H9 (cell line): Measurements from ENCODE around the gene KRT85. TPM values are rescaled to one million over a fixed set of nuclear protein-coding genes. Genes with fewer than 3 reads are reported as not detected.

Experiments used
- DNase-seq: peaks from one replicate; pipeline ENCODE4 v3.0.0-alpha.2; 2017
- H2AFZ ChIP-seq: one replicate; pipeline ENCODE4 v1.6.1; 2013; ENCODE audit warnings: mild to moderate bottlenecking, low read length, control low read depth, moderate library complexity
- H2AK5ac ChIP-seq: 2 replicates; pipeline ENCODE4 v1.6.1; 2013; ENCODE audit warnings: low read length, control low read depth, mixed read lengths; ENCODE audit not compliant: insufficient read length
- H2BK120ac ChIP-seq: one replicate; pipeline ENCODE4 v1.6.1; 2013; ENCODE audit warnings: low read depth, mild to moderate bottlenecking, low read length, control low read depth, inconsistent platforms; ENCODE audit not compliant: poor library complexity, severe bottlenecking
- H2BK12ac ChIP-seq: 2 replicates; pipeline ENCODE4 v1.6.1; 2013; ENCODE audit warnings: low read length, control low read depth, mixed read lengths, low read depth; ENCODE audit not compliant: insufficient read length
- H2BK15ac ChIP-seq: 2 replicates; pipeline ENCODE4 v1.6.1; 2013; ENCODE audit warnings: low read depth, low read length, control low read depth
- H2BK20ac ChIP-seq: one replicate; pipeline ENCODE4 v1.6.1; 2013; ENCODE audit warnings: low read depth, mild to moderate bottlenecking, low read length, control low read depth, inconsistent platforms; ENCODE audit not compliant: poor library complexity, severe bottlenecking
- H2BK5ac ChIP-seq: 2 replicates; pipeline ENCODE4 v1.6.1; 2013; ENCODE audit warnings: low read length, control low read depth, mixed read lengths; ENCODE audit not compliant: insufficient read length
- H3K14ac ChIP-seq: 2 replicates; pipeline ENCODE4 v1.6.1; 2013; ENCODE audit warnings: low read length, control low read depth; ENCODE audit not compliant: insufficient read depth
- H3K18ac ChIP-seq: 2 replicates; pipeline ENCODE4 v1.6.1; 2013; ENCODE audit warnings: low read depth, mild to moderate bottlenecking, mixed read lengths, low read length, control low read depth; ENCODE audit not compliant: insufficient read length
- H3K23ac ChIP-seq: 2 replicates; pipeline ENCODE4 v1.6.1; 2013; ENCODE audit warnings: low read length, control low read depth, mixed read lengths, low read depth; ENCODE audit not compliant: insufficient read length
- H3K23me2 ChIP-seq: 2 replicates; pipeline ENCODE4 v1.6.1; 2013; ENCODE audit warnings: low read depth, mild to moderate bottlenecking, mixed read lengths, low read length, control low read depth; ENCODE audit not compliant: insufficient read length, poor library complexity, severe bottlenecking
- H3K27ac ChIP-seq: 2 replicates; pipeline ENCODE4 v1.5.1; 2013; ENCODE audit warnings: low read length, control low read depth, mixed read lengths, low read depth; ENCODE audit not compliant: insufficient read length
- H3K27me3 ChIP-seq: 2 replicates; pipeline ENCODE4 v1.6.1; 2013; ENCODE audit warnings: low read length, control low read depth, inconsistent platforms; ENCODE audit not compliant: insufficient read depth
- H3K4ac ChIP-seq: 2 replicates; pipeline ENCODE4 v1.6.1; 2013; ENCODE audit warnings: low read depth, mild to moderate bottlenecking, control low read depth, inconsistent platforms, low read length, moderate library complexity
- H3K4me1 ChIP-seq: 2 replicates; pipeline ENCODE4 v1.6.1; 2013; ENCODE audit warnings: low read length, control low read depth, inconsistent platforms; ENCODE audit not compliant: insufficient read depth
- H3K4me2 ChIP-seq: 2 replicates; pipeline ENCODE4 v1.6.1; 2013; ENCODE audit warnings: low read length, control low read depth, mixed read lengths; ENCODE audit not compliant: insufficient read length, insufficient read depth
- H3K56ac ChIP-seq: 2 replicates; pipeline ENCODE4 v1.6.1; 2013; ENCODE audit warnings: low read depth, mild to moderate bottlenecking, mixed read lengths, low read length, control low read depth; ENCODE audit not compliant: insufficient read length
- H3K79me1 ChIP-seq: 2 replicates; pipeline ENCODE4 v1.6.1; 2013; ENCODE audit warnings: low read depth, mild to moderate bottlenecking, moderate library complexity, low read length, control low read depth, inconsistent platforms; ENCODE audit not compliant: insufficient read depth, poor library complexity, severe bottlenecking
- H3K79me2 ChIP-seq: 2 replicates; pipeline ENCODE4 v1.6.1; 2013; ENCODE audit warnings: low read length, control low read depth, inconsistent platforms; ENCODE audit not compliant: insufficient read depth
- H3K9ac ChIP-seq: 2 replicates; pipeline ENCODE4 v1.6.1; 2013; ENCODE audit warnings: low read length, control low read depth, mixed read lengths; ENCODE audit not compliant: insufficient read length; ENCODE audit errors: extremely low read depth
- H3K9me3 ChIP-seq: one replicate; pipeline ENCODE4 v1.6.1; 2013; ENCODE audit warnings: low read depth, low read length, inconsistent platforms; ENCODE audit not compliant: control insufficient read depth
- H3T11ph ChIP-seq: one replicate; pipeline ENCODE4 v1.6.1; 2013; ENCODE audit warnings: mild to moderate bottlenecking, low read length, control low read depth, inconsistent platforms
- H4K20me1 ChIP-seq: one replicate; pipeline ENCODE4 v1.6.1; 2013; ENCODE audit not compliant: control insufficient read depth, insufficient read length, insufficient read depth
- H4K5ac ChIP-seq: 2 replicates; pipeline ENCODE4 v1.6.1; 2013; ENCODE audit warnings: low read depth, mild to moderate bottlenecking, mixed read lengths, low read length, control low read depth; ENCODE audit not compliant: insufficient read length
- H4K8ac ChIP-seq: replicated peaks from 2 replicates; pipeline ENCODE4 v1.6.1; 2013; ENCODE audit warnings: low read length, control low read depth, mixed read lengths, low read depth; ENCODE audit not compliant: insufficient read length
- H4K91ac ChIP-seq: 2 replicates; pipeline ENCODE4 v1.6.1; 2013; ENCODE audit warnings: low read depth, mild to moderate bottlenecking, moderate library complexity, mixed read lengths, low read length, control low read depth; ENCODE audit not compliant: insufficient read length
- H3K27ac Mint-ChIP-seq, 3 experiments: 2 replicates in 2 of 3; 3 replicates in 1 of 3; pipeline ENCODE4 v1.8.0; 2020 to 2021; ENCODE audit warnings: mixed read lengths in 3 of 3, mild to moderate bottlenecking in 1 of 3, moderate library complexity in 1 of 3
- H3K27me3 Mint-ChIP-seq: 2 replicates; pipeline ENCODE4 v1.8.0; 2021; ENCODE audit warnings: low read depth, mild to moderate bottlenecking, moderate library complexity, mixed read lengths
- H3K36me3 Mint-ChIP-seq, 3 experiments: 2 replicates in 2 of 3; 3 replicates in 1 of 3; pipeline ENCODE4 v1.8.0; 2020 to 2021; ENCODE audit warnings: low read depth in 3 of 3, mixed read lengths in 3 of 3; ENCODE audit not compliant: insufficient read depth in 1 of 3
- H3K4me1 Mint-ChIP-seq, 2 experiments: 2 replicates each; pipeline ENCODE4 v1.8.0; 2020; ENCODE audit warnings: mixed read lengths in 2 of 2
- H3K4me3 Mint-ChIP-seq, 2 experiments: 2 replicates in 1 of 2; 3 replicates in 1 of 2; pipeline ENCODE4 v1.8.0; 2020 to 2021; ENCODE audit warnings: mild to moderate bottlenecking in 2 of 2, mixed read lengths in 2 of 2, moderate library complexity in 1 of 2
- H3K9me3 Mint-ChIP-seq, 2 experiments: 2 replicates in 1 of 2; 3 replicates in 1 of 2; pipeline ENCODE4 v1.8.0; 2020; ENCODE audit warnings: mild to moderate bottlenecking in 2 of 2, mixed read lengths in 2 of 2, moderate library complexity in 1 of 2
- WGBS: extraction: QIAGEN DNeasy Blood & Tissue Kit; methylation state at CpG from one replicate; pipeline ENCODE4 v1.1.7; 2013; ENCODE audit warnings: missing lambda C conversion rate, low lambda C conversion rate, mixed read lengths; ENCODE audit not compliant: insufficient read length; ENCODE audit errors: extremely low coverage; 5-methylcytosine and 5-hydroxymethylcytosine counted together
- total RNA-seq: library from RNA; stranded (reverse); gene quantifications from 2 replicates; pipeline ENCODE4 v1.2.1, GENCODE V29; 2021
- TF ChIP-seq, protein P1 (sequence below): fragments of 200-600 bp; sonication (generic); conservative IDR thresholded peaks from 3 replicates; pipeline ENCODE4 v1.8.0; 2021; ENCODE audit warnings: antibody characterized with exemption, mild to moderate bottlenecking

Gene KRT85
- total RNA-seq, 1 experiment from 2014 or later, result not detected

DNA sequence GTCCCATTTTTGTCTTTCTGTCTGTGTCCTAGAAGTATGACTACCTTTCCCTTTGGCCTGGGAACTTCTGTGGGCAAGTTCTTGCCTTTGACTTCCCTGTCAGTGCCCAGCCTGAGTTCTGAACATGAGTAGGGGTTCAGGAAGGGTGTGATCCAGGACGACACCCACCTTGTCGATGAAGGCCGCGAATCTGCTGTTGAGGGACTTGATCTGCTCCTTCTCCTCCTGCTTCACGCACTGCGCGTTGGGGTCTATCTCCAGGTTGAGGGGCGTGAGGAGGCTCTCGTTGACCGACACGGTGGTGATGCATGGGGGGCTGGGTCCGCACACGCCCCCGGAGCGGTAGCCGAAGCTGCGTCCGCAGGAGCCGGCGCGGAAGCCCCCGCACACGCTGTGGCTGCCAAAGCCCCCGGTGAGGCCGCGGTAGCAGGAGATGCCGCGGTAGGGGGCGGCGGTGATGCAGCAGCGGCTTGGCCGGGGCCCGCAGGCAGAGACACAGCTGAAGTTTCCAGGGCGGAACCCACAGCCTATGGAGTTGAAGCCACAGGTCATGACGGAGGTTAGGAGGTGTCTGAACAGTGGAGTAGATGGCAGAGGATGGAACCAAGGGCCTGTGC lies 46.4 kb downstream of the KRT85 start, which contains the start of gene KRT83:
Gene KRT83, minus strand, starts transcription at position 615 of the 617 bp plus-strand sequence. Its CDS starts 63 bp downstream, at position 552.
- Histone ChIP-seq H2AK5ac (no peak within 1 kb of the TSS), H3K27me3 (no peaks in the 10 kb centered on the region), H3K4me2 (no peak within 1 kb of the TSS), H3K23me2 (no peaks in the 10 kb centered on the region), H2AFZ (no peak within 1 kb of the TSS), H2BK15ac (no peak within 1 kb of the TSS), H2BK5ac (no peak within 1 kb of the TSS), H2BK12ac (no peak within 1 kb of the TSS), H3T11ph (no peak within 1 kb of the TSS), H2BK120ac (no peak within 1 kb of the TSS), H4K8ac (no peak within 1 kb of the TSS), H4K91ac (no peak within 1 kb of the TSS), H3K79me1 (no peaks in the 10 kb centered on the region), H3K18ac (no peak within 1 kb of the TSS), H4K20me1 (no peaks in the 10 kb centered on the region), H2BK20ac (no peak within 1 kb of the TSS), H3K56ac (no peak within 1 kb of the TSS), H3K23ac (no peak within 1 kb of the TSS), H3K4me1 (no peaks in the 10 kb centered on the region), H3K14ac (no peak within 1 kb of the TSS), H3K9me3 (no peaks in the 10 kb centered on the region), H3K9ac (no peak within 1 kb of the TSS), H3K4ac (no peak within 1 kb of the TSS), H3K79me2 (no peaks in the 10 kb centered on the region), H3K27ac (no peak within 1 kb of the TSS), H4K5ac (no peak within 1 kb of the TSS)
- no CpG with 5 or more reads among the region's 35 CpGs for WGBS
- no peaks in the 10 kb centered on the region for H3K36me3 Mint-ChIP-seq
- no peak within 1 kb of the TSS for H3K4me3 Mint-ChIP-seq
- TF ChIP-seq, protein P1, sequence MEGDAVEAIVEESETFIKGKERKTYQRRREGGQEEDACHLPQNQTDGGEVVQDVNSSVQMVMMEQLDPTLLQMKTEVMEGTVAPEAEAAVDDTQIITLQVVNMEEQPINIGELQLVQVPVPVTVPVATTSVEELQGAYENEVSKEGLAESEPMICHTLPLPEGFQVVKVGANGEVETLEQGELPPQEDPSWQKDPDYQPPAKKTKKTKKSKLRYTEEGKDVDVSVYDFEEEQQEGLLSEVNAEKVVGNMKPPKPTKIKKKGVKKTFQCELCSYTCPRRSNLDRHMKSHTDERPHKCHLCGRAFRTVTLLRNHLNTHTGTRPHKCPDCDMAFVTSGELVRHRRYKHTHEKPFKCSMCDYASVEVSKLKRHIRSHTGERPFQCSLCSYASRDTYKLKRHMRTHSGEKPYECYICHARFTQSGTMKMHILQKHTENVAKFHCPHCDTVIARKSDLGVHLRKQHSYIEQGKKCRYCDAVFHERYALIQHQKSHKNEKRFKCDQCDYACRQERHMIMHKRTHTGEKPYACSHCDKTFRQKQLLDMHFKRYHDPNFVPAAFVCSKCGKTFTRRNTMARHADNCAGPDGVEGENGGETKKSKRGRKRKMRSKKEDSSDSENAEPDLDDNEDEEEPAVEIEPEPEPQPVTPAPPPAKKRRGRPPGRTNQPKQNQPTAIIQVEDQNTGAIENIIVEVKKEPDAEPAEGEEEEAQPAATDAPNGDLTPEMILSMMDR, result no peak
- H3K27ac Mint-ChIP-seq, result no peak within 1 kb of the TSS
- 0 out of 4 replicates have a peak, but pooled peaks cover 0 to 2% of the 10 kb centered on the region in 2 experiments for H3K4me1 Mint-ChIP-seq
- no peaks in the 10 kb centered on the region for H3K9me3 Mint-ChIP-seq
- DNase-seq, result no peak
- H3K27me3 Mint-ChIP-seq, result peaks cover 38% of the 10 kb centered on the region
